Measurements from ENCODE around the gene ROCK2.
"Not testable (repeated sequence)": the region's sequence is repeated elsewhere in the genome, so short reads cannot be mapped to it uniquely, and the experiment has no call there.

Gene ROCK2

GRCh38 chr2:11337909-11338308, 6.5 kb downstream of the ROCK2 start:
- Mint-ChIP-seq H3K36me3 (ENCODE audit: low read depth) (peaks cover 4% of the 10 kb centered on the region), H3K4me1 (ENCODE audit: low read depth) (peaks cover 30% of the 10 kb centered on the region), H3K4me3 (no peak overlapping the region), H3K9me3 (no peaks in the 10 kb centered on the region), H3K27me3 (no peaks in the 10 kb centered on the region), H3K27ac (no peak overlapping the region)

GRCh38 chr2:11336189-11336588, 8.2 kb downstream of the ROCK2 start:
- Mint-ChIP-seq H3K27ac (no peak overlapping the region), H3K4me1 (ENCODE audit: low read depth) (peaks cover 15% of the 10 kb centered on the region), H3K27me3 (no peaks in the 10 kb centered on the region), H3K9me3 (peaks cover 3% of the 10 kb centered on the region), H3K4me3 (no peak overlapping the region), H3K36me3 (ENCODE audit: low read depth) (peaks cover 4% of the 10 kb centered on the region)

- peaks cover 4% of the 10 kb centered on the region for H3K36me3 Mint-ChIP-seq (ENCODE audit: low read depth)
- H3K9me3 Mint-ChIP-seq: peaks cover 3% of the 10 kb centered on the region
- H3K27ac Mint-ChIP-seq: no peak overlapping the region
- peaks cover 6% of the 10 kb centered on the region for H3K4me1 Mint-ChIP-seq (ENCODE audit: low read depth)
- H3K27me3 Mint-ChIP-seq: no peaks in the 10 kb centered on the region
- no peak overlapping the region for H3K4me3 Mint-ChIP-seq
Measured at GRCh38 chr2:11333427-11334183, 10.8 kb downstream of the ROCK2 start.

GRCh38 chr2:11332596-11332995, 11.8 kb downstream of the ROCK2 start:
- Mint-ChIP-seq H3K36me3 (ENCODE audit: low read depth) (peaks cover 4% of the 10 kb centered on the region), H3K4me1 (ENCODE audit: low read depth) (peaks cover 6% of the 10 kb centered on the region), H3K9me3 (peaks cover 3% of the 10 kb centered on the region), H3K27ac (no peak overlapping the region), H3K27me3 (no peaks in the 10 kb centered on the region), H3K4me3 (no peak overlapping the region)

DNA sequence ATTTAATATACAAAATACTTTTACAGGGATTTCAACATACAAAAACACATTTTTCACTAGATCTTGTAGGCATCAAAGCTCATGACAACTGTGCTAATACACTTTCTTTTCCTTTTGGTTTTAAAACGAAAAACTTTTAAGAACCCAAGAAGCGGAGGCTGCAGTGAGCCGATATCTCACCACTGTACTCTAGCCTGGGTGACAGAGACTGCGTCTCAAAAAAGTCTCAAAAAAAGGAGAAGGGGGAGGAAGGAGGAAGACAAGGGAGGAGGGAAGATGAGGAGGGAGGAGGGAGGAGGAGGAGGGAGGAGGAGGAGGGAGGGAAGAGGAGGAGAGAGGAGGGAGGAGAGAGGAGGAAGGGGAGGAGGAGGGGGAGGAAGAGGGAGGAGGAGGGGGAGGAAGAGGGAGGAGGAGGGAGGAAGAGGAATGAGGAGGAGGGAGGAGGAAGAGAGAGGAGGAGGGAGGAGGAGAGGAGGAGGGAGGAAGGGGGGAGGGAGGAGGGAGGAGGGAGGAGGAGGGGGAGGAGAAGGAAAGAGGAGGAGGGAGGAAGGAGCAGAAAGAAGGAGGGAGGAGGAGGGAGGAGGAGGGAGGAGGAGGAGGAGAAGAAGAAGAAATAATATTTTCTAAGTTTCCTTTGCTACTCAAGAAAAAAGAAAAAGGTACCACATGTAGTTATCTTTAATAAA, 13.8 kb downstream of the ROCK2 start:
- no peak overlapping the region for H3K27ac Mint-ChIP-seq
- no peak overlapping the region for H3K4me3 Mint-ChIP-seq
- H3K36me3 Mint-ChIP-seq (ENCODE audit: low read depth): no peaks in the 10 kb centered on the region
- H3K9me3 Mint-ChIP-seq: peaks cover 3% of the 10 kb centered on the region
- H3K27me3 Mint-ChIP-seq: no peaks in the 10 kb centered on the region
- peaks cover 6% of the 10 kb centered on the region for H3K4me1 Mint-ChIP-seq (ENCODE audit: low read depth)

- Mint-ChIP-seq H3K27me3 (no peaks in the 10 kb centered on the region), H3K36me3 (ENCODE audit: low read depth) (no peaks in the 10 kb centered on the region), H3K27ac (no peak overlapping the region), H3K4me1 (ENCODE audit: low read depth) (peaks cover 6% of the 10 kb centered on the region), H3K9me3 (peaks cover 3% of the 10 kb centered on the region), H3K4me3 (no peak overlapping the region)
Measured at GRCh38 chr2:11329776-11330175, 14.7 kb downstream of the ROCK2 start.

DNA sequence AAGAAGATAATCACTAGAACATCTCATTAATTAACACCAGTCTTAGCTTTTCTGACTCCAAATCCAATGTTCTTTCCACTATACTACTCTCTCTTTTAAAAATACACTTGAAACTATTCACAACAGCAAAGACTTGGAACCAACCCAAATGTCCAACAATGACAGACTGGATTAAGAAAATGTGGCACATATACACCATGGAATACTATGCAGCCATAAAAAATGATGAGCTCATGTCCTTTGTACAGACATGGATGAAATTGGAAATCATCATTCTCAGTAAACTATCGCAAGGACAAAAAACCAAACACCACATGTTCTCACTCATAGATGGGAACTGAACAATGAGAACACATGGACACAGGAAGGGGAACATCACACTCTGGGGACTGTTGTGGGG, 15.9 kb downstream of the ROCK2 start:
- H3K4me3 Mint-ChIP-seq; H3K27ac Mint-ChIP-seq; H3K27me3 Mint-ChIP-seq; H3K9me3 Mint-ChIP-seq; H3K4me1 Mint-ChIP-seq (ENCODE audit: low read depth); H3K36me3 Mint-ChIP-seq (ENCODE audit: low read depth): not testable (repeated sequence)

DNA sequence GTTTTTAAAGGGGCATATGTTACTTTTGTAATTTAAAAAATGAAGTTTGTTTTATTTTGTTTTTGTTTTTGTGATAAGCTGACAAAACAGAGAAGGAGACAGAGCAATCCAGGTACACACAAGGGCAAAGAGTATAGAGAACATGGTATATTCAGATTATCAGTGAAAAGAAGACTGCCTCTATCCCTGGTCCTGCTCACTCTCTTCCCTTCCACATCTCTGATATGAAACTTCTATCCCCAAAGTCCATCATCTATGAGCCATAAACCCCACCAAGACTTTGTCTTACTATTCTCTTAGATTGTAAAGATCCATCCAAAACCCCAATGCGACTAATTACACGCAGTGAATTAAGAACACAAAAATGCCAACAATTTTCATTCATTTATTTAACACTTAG, 16.6 kb downstream of the ROCK2 start:
- peaks cover 3% of the 10 kb centered on the region for H3K9me3 Mint-ChIP-seq
- no peak overlapping the region for H3K27ac Mint-ChIP-seq
- no peak overlapping the region for H3K4me3 Mint-ChIP-seq
- no peaks in the 10 kb centered on the region for H3K36me3 Mint-ChIP-seq (ENCODE audit: low read depth)
- H3K4me1 Mint-ChIP-seq (ENCODE audit: low read depth): peaks cover 10% of the 10 kb centered on the region
- no peaks in the 10 kb centered on the region for H3K27me3 Mint-ChIP-seq

DNA sequence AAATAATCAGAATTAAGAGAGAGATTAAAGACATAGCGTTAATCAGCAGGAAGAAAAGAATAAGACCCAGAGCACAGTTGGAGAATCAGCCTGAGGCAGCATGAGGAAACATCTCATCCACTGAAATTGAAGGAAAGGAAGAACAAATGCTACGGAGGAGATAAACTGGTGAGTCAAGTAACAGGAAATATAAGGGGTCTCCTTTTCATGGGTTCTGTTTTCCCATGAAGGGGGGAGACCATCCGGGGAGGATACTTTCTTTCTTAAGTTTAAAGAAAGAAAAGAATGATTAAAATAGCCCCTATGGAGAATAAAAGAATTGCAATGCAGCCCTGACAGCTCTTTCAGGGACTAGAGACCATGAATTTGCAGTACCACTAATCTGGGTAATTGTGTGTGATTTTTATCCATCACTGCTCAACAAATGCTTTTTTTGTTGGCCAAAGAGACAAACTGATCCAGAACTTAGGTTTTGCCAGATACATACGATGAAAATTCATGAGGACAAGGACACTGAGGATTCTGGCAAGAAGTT, 17.7 kb downstream of the ROCK2 start:
- H3K9me3 Mint-ChIP-seq: no peaks in the 10 kb centered on the region
- no peaks in the 10 kb centered on the region for H3K27me3 Mint-ChIP-seq
- peaks cover 15% of the 10 kb centered on the region for H3K4me1 Mint-ChIP-seq (ENCODE audit: low read depth)
- H3K36me3 Mint-ChIP-seq (ENCODE audit: low read depth): no peaks in the 10 kb centered on the region
- H3K4me3 Mint-ChIP-seq: no peak overlapping the region
- no peak overlapping the region for H3K27ac Mint-ChIP-seq

GRCh38 chr2:11325961-11326676, 18.3 kb downstream of the ROCK2 start:
- H3K27ac Mint-ChIP-seq: no peak overlapping the region
- no peak overlapping the region for H3K4me3 Mint-ChIP-seq
- H3K9me3 Mint-ChIP-seq: no peaks in the 10 kb centered on the region
- H3K4me1 Mint-ChIP-seq (ENCODE audit: low read depth): peaks cover 15% of the 10 kb centered on the region
- H3K36me3 Mint-ChIP-seq (ENCODE audit: low read depth): no peaks in the 10 kb centered on the region
- H3K27me3 Mint-ChIP-seq: no peaks in the 10 kb centered on the region

DNA sequence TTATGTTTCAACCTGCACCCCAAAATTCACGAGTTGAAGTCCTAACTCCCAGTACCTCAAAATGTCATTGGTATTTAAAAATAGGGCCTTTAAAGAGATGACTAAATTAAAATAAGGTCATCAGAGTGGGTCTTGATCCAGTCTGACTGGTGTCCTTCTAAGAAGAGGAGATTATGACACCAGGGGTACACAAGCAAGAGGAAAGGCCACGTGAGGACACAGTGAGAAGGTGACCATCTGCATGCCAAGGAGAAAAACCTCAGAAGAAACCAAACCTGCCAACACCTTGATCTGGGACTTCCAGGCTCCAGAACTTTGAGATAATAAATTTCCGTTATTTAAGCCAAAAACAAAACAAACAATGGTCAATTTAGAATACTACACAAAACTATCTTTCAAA, 22.6 kb downstream of the ROCK2 start:
- Mint-ChIP-seq H3K9me3 (no peaks in the 10 kb centered on the region), H3K36me3 (ENCODE audit: low read depth) (peaks cover 5% of the 10 kb centered on the region), H3K27me3 (no peaks in the 10 kb centered on the region), H3K4me1 (ENCODE audit: low read depth) (peaks cover 12% of the 10 kb centered on the region), H3K4me3 (no peak overlapping the region), H3K27ac (no peak overlapping the region)

- no peak overlapping the region for H3K4me3 Mint-ChIP-seq
- H3K4me1 Mint-ChIP-seq (ENCODE audit: low read depth): peaks cover 12% of the 10 kb centered on the region
- no peaks in the 10 kb centered on the region for H3K27me3 Mint-ChIP-seq
- no peaks in the 10 kb centered on the region for H3K9me3 Mint-ChIP-seq
- H3K36me3 Mint-ChIP-seq (ENCODE audit: low read depth): peaks cover 5% of the 10 kb centered on the region
- H3K27ac Mint-ChIP-seq: no peak overlapping the region
Measured at GRCh38 chr2:11320698-11321492, 23.5 kb downstream of the ROCK2 start.

DNA sequence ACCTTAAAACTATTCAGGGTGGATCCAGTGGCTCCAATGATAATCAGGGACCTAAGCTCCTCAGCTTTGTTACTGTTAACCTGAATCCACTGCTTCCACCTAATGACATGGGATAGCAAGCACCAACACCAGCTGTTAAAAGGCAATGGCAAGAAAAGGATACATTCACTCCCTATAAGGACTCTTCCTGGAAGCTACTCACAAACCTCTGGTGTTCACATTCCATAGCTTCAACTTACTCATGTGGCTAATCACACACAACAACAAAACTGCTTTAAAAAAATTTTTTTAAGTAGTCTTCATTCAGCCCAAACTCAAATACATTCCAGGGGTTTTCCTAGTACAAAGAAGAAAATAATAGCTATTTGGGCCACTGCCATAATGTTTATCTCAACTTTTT, 24.5 kb downstream of the ROCK2 start:
- Mint-ChIP-seq H3K4me3 (no peak overlapping the region), H3K27ac (no peak overlapping the region), H3K36me3 (ENCODE audit: low read depth) (peaks cover 5% of the 10 kb centered on the region), H3K4me1 (ENCODE audit: low read depth) (peaks cover 12% of the 10 kb centered on the region), H3K9me3 (no peaks in the 10 kb centered on the region), H3K27me3 (no peaks in the 10 kb centered on the region)

DNA sequence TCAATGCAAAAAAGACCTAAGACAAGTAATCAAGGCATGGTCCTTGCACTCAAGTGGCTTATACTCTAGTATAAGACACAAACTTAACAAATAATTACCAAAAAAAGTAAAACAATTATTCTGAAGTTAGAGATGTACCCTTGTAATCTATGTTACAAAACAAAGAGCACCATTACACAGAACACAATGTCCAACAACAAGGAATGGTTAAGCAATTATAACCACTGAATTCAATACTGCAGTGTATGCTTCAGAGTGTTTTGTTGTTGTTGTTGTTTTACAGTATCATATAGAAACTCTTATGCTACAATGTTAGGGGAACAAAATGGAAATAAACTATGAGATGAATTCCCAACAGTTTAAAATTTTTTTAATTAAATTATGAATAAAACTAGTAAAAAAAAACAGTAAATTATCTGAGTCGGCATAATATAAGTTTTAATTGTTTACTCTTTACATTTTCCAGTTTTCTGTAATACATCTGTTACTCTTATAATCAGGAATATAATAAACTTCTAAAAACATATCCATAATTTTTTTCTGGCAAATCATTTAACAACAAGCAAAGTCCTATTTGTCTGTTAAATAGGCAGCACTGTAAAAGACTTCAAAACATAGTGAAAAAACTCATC, 29.2 kb downstream of the ROCK2 start:
- H3K36me3 Mint-ChIP-seq (ENCODE audit: low read depth): peaks cover 5% of the 10 kb centered on the region
- no peaks in the 10 kb centered on the region for H3K27me3 Mint-ChIP-seq
- H3K4me3 Mint-ChIP-seq: no peak overlapping the region
- H3K27ac Mint-ChIP-seq: no peak overlapping the region
- peaks cover 13% of the 10 kb centered on the region for H3K4me1 Mint-ChIP-seq (ENCODE audit: low read depth)
- H3K9me3 Mint-ChIP-seq: no peaks in the 10 kb centered on the region
